HG03159 (cell line): ENCODE results near the gene PPP1R17.

Experiments
- ATAC-seq: cut with Tn5 transposase; IDR thresholded peaks from one replicate; pipeline ENCODE4 v1.9.1; 2021; ENCODE audit warnings: mild to moderate bottlenecking, moderate library complexity; ENCODE audit not compliant: unreplicated experiment

PPP1R17 gene

DNA sequence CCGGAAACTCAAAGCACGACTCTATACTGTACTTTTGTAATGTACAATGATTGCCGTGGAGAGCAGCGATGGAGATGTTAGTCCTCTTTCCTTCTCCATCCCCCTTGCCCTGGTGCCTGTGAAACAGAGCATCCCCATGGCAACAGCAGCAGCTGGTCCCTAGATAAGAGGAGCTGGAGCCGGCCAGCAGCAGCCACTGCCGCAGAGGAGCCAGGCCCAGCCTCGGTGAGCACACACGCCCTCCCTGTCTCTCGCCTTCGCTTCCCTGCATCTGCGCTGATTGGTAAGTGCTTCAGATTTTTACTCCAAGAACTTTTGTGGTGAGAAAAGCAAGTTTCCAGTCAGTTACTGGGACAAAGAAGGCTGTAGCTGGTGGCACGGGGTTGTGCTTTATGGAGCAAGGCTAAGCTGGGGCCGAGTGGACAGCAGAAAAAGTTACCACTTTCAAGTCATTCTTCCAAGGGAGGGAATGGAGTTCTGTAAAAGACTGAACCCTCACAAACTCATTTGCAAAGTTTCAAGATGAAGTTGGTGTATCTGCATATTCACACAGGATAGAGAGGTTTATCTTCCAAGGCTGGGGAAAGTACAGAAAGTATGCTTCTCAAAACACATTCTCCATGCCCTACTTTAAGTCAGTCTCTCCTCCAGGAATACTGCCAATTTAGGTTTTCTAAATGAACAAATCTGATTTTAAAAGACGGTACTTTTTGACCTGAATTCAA is at the start of gene PPP1R17:
Gene PPP1R17, plus strand, starts transcription at position 192 of the 725 bp plus-strand sequence. CDS start 5,227 bp downstream, outside the sequence.
- ATAC-seq = no peak

DNA sequence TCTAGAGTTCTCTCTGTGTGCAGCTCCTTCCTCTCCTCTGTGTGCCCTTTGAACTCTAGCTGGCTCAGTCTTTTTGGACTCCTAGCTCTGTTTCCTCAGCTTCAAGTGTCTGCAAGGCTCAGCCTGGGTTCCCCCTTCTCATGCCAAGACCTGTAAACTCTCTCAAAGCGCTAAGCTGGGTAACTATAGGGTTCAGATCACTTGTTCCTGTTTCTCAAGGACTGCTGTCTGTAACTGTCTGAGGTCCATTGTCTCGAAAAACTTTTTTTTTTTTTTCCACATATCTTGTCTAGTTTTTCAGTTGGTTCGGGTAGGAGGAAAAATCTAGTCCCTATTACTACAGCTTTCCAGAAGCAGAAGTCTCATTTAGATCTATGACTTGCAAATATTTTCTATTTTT is 46.6 kb upstream of the PPP1R17 start:
- ATAC-seq = no peak

DNA sequence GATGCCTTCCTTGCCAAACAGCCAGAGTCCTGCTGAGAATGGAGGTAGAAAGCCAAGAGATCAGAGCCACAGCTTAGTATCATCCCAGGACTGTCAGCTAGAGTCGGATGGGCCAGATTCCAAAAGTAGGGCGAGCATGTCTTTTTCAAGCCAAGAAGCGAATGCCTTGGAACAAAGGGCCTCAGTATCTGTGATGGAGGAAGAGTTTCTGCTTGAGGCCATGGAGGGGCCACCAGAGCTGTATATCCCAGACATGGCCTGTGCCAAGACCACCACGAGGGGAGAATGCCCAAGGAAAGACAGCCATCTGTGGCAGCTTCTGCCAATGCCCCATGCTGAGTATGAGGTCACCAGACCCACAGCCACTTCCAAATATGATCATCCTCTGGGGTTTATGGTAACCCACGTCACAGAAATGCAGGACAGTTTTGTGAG is 44.3 kb upstream of the PPP1R17 start:
- no peak for ATAC-seq

DNA sequence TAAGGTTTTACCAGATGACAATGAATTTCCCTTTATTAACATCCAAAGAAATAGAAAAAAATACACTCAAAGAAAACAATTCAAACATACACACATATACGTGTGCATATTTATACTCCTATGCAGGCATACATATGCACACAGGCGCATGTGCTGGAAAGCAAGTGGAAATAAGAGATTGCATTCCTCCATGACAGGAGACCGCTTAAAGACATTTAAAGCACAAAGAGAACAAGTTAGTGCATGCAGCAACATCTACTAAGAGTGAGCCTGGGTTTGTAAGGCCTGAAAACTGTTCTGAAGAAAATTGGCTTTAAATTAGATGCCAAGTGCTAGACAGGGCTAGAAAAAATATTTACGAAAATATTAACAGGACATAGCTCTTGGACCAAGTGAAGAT is 40.1 kb upstream of the PPP1R17 start:
- no peak for ATAC-seq

DNA sequence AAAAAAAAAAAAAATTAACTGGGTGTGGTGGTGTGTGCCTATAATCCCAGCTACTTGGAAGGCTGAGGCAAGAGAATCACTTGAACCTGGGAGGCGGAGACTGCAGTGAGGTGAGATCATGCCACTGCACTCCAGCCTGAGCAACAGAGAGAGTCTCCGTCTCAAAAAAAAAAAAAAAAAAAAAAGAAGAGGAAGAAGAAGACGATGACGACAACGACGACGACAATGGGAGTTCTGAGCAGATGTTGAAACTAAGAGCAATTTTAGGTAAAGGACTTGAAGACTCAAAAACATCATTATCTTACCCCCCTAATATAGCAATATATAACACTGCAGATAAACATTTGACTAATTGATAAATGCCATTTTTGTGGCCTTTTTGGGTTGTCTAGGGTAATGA is 39.5 kb upstream of the PPP1R17 start:
- no peak for ATAC-seq

DNA sequence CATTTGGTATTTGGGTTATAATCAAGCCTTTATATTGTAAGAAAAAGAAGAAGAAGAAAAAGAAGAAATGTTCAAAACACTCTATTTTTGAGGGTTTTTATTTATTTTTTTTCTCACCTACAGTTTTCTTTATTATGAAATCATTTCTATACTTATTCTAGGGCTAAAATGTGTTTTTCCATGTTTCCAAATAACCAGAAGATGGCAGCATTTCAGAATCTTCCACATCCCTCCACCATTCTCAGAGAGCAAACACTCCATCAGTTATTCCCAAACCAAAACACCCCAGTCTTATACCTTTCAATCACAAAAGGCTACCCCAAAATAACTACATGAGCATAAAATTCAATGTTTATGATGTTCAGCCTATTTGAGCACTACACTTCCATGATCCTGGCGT is 38.7 kb upstream of the PPP1R17 start:
- no peak for ATAC-seq

DNA sequence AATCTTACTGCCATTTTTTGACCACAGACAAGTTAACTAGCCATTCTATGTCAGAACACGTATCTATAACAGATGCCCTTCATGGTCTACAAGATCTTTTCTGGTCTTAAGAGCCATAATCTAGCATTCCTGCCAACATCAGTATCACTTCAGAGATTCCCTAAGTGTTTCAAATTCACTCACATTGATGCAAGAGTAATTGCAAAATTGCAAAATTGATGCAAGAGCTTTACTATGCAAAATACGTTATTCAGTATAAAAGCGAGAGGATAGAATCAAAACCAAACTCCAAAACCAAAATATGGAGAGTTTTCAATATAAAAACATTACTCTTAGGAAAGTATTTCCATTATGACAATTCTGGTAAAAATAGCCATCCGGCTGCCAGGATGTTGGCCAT is 38.1 kb upstream of the PPP1R17 start:
- ATAC-seq = no peak

DNA sequence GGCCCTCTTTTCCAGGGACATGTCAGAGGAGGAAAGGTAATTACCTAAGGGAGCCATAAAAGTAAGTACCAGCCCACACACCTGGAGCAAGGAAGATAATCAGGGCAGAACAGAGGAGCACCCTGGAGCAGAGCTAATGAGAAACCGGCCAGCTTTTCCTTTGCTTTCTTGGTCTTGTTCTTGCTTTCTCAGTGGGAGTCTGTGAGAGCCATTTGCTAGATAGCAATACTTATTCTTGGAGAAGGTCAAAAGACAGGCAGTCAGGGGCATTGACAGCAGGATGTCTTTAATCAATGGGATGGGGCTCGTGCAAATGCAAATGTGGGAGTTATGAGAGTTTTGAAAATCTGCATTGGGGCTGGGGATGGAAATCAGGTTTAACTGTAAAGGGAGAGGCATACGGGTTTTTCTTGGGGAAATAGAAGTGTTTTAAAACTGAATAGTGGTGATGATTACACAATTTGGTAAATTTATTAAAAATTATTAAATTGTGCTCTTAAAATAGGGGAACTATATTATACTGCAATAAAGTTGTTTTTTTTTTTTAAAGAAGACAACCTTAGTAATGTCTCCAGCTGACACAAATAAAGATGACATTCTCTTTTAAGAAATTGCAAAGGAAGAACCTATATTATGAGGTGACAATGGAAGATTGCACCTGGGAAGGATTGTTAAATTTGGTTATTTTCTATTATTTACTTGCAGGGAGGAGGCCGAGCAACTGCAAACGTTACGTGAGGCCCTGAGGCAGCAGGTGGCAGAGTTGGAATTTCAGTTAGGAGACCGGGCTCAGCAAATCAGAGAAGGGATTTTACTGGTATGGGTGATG is 35.6 kb upstream of the PPP1R17 start:
- ATAC-seq = no peak

DNA sequence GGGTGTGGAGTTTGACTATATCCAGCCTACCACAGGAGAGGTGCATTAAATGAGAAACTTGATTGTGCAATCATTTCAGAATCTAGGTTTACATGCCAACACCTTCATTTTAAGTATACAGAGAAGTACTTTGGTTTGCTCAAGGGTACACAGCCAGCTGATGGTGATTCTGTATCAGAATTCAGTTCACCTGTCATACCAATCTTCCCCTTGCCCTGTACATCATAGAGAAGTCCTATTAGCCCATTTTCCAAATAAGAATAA is 35.0 kb upstream of the PPP1R17 start:
- ATAC-seq = no peak

DNA sequence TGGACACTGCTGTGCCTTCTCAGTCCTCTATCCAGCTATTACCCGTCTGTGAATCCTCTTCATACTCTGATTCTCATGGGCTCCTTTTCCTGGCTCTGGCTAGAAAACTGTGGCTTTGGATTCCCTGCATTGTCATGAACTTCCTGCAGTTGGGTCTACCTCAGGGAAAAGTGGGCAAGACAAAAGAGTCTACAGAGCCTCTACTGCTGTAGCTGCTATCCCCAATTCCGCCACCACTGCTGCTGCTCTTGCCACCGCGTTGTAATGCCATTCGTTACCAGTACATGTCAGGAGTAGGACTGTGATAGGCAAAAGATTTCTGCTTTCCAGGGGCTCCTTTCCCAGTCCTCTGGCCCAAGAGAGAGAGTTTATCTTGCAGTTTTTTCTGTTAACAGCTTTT is 23.9 kb upstream of the PPP1R17 start:
- no peak for ATAC-seq

DNA sequence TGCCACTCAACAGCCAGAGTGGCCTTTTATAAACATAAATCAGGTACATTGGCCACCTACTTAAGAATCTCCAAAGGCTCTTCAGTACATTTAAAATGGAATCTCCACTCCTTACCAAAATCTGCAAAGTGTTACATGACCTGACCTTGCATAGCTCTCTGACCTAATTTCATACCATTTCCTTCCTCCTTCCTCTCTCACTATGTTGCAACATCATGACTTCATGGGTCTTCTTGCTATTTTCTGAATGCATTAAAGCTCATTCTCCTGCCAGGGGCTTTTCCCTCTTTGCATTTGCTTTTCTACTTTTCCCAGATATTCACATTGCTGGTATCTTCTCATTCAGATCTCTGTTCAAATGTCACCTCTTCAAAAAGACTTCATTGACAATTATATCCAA is 22.1 kb upstream of the PPP1R17 start:
- no peak for ATAC-seq

DNA sequence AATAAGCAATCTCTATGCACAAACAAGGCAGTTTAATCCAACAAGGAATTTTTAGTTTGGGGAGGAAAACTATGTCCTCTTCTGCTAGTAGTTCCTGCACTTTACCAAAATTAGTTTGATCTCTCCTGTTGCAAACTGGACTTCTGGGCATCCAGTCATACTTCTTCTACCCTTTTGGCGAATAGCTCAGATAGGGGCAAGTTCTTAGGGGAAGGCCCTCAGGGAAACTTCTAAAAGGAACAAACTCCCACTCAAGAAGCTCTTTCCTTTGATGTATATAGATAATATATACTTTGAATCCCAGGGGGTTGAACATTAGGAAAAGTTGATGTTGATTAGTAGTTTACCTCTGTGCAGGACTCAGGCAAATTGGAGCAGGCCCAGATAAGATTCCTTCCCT is 21.5 kb upstream of the PPP1R17 start:
- no peak for ATAC-seq

DNA sequence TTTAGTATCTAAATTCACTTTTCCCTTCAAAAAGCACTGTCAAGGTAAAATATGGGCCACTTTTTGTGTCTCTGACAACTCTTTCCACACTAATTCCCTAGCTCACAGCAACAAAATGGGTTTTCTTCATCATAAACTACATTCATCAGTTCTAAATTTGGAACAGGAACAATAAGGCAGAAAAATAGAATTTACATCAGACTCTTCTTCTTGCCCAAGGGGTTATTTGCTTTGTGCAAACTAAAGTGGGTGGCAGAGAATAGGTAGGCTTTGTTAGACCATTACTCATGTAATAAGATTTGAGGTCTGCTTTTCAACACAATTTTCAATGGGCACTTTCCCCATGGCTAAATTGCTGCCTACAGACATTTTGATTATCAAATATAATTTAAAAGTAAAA is 17.6 kb upstream of the PPP1R17 start:
- no peak for ATAC-seq

DNA sequence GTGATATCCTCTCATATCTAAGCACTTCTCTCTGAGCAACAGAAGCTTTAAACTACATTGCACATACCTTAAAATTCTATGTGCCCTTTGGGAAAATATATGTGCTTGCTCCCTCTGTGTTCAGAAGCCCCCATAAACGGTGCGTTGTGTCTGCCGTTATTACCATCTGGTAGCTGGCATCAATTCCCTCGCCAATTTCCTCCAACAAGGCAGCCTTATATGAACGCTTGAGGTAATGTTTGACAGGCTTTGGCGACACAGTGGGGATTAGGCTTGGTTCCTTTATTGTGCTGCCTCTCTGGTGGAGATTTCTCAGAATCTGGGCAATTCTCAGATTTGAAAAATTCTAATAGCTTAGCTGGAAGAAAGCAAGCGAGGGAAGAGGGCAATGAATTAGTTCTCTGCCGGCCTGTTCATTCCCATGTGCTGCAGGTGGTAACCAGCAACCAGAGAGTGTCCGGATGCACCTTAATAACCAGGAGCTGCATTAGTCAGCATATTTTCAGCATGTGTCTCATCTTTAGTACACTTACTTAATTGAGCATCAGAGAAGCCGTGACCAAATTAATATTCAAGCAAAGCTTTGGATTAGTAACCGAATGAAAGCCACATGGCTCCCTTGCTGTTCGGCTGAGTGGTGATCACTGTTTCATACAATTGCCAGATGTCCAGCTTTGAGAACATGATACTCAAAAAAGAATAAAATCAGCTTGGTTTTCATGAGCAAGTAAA is 7.3 kb upstream of the PPP1R17 start:
- ATAC-seq = no peak

DNA sequence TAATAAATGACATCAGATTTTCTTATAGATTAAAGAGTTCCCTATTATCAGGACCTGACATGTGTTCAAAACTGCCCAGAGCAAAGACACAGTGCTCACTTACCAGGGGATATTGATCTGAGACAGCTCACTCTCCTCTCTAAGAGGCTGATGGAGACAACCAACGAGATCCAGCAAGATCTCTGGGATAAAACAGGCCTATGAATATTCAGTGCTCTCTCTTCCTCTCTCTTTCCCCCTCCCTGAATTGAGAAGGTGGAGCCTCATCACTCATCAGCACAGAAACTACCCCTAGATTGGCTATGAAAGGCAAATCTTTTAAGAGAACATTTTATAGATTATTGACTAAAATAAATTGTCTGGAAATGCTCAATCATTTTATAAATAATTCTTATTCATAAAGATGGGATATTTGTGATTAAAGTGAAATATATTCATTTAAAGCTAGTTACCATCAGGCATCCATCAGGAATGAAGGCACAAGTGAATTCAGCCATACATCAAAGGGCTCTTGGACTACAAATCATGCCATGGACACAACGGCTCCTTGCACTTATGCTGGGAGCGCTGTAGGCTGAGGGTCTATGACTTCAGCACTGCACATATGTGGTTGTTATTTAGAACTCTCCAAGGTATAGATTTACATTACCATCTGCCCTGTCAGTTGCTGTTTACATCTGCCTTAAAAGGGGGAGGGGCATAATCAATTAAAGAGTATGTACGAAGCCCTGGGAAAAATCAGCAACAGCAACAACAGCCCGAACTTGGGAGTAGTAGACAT is 3.4 kb upstream of the PPP1R17 start:
- no peak for ATAC-seq

DNA sequence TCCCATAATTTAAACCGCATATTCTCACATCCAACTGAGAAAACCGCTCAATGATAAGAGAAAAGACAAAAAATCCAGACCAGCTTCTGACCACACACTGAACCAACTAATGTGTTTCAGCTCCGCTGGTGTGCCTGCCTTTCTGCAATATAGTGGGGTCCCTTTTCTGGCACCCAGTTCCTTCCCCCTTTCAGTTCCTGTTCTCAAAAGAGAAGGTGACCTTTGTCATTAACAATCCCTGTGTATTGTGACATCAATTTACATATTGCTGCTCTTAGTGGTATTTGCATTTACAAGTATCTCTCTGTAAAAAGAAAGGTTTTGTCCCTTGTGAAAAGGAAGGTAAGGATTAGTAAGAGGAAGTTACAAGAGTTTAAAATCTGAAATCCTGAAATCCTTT is 1.4 kb downstream of the PPP1R17 start:
- ATAC-seq = peak; percentile 91

DNA sequence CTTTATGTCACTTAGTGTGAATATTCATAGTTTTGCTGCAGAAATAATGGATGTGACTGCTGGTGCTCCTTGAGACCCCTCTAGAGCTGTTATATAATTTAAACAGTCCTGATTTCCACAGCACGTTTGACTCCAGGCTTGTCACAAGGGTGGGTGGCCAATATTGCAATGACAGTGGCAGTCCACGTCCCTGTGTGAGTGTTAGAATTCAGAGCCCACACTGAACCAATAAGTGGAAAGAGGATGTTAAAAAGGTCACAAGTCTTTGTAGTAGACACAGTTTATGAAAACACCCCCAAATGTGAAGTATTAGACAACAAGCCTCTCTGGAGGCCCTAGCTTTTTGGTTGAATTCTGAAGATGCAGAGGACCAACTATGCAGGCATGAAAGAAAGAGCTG is 2.0 kb downstream of the PPP1R17 start:
- no peak for ATAC-seq

DNA sequence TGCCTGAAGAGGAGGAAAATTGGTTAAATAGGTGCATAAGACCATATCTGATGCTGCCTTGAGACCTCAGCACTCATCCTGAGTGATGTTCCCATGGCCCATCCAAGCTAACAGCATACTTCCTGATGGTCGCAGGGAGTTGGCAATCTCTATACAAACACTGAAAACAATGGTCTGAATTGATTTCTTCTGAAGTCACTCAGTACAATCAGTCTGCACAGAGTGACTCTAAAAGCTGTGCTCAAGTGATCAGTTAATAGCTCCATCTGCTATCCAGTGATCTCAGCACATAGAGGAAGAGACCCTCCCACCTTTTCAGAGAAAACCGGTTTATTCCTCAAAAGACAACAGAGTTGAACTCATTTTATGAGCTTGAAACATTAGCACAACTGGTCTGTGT is 3.9 kb downstream of the PPP1R17 start:
- ATAC-seq = no peak

DNA sequence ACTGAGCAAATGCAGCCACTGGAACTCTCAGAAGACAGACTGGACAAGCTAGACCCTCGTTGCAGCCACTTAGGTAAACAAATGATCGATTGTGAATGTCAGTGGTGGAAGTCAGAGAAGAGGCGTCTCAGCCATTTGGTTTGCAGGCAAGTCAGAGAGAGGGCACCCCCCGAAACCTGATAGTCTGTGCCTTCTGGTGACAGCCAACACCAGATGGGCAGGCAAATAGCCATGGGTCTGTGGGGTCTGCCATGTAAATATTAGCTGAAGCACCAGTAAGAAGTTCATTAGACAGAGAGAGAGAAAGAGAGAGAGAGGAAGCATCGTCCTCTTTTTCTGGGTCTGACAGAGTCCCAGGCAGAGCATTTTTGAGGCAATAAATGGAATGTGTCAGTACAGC is 5.4 kb downstream of the PPP1R17 start:
- ATAC-seq = no peak

DNA sequence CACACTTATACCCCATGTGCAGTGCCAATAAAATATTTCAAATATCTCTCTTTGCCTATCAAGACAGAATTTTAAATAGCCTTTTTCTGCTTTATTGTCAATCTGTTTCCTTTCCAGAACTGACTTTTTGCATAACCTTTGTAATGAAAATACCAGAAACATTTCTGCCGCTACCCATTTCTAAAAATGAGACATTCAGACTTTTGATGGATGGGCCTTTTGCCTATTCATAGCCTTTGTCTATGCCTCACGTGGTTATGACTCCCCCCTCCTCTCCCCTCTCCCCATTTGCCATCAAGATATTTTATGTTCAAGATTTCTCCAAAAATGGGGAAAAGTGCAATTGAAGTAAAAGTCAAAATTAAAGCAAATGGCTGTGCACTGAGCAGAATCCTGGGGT is 5.9 kb downstream of the PPP1R17 start:
- no peak for ATAC-seq
